Ammon's horn (tissue), 1 donor: ENCODE results near the gene RTF2.
A peak's percentile ranks its signal among the peaks of the same experiment; 100 is the strongest.

Experiments used
- DNase-seq: peaks from one replicate; pipeline ENCODE4 v3.0.0-alpha.2; 2016; ENCODE audit warnings: low spot score

Gene RTF2, protein sequence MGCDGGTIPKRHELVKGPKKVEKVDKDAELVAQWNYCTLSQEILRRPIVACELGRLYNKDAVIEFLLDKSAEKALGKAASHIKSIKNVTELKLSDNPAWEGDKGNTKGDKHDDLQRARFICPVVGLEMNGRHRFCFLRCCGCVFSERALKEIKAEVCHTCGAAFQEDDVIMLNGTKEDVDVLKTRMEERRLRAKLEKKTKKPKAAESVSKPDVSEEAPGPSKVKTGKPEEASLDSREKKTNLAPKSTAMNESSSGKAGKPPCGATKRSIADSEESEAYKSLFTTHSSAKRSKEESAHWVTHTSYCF

DNA sequence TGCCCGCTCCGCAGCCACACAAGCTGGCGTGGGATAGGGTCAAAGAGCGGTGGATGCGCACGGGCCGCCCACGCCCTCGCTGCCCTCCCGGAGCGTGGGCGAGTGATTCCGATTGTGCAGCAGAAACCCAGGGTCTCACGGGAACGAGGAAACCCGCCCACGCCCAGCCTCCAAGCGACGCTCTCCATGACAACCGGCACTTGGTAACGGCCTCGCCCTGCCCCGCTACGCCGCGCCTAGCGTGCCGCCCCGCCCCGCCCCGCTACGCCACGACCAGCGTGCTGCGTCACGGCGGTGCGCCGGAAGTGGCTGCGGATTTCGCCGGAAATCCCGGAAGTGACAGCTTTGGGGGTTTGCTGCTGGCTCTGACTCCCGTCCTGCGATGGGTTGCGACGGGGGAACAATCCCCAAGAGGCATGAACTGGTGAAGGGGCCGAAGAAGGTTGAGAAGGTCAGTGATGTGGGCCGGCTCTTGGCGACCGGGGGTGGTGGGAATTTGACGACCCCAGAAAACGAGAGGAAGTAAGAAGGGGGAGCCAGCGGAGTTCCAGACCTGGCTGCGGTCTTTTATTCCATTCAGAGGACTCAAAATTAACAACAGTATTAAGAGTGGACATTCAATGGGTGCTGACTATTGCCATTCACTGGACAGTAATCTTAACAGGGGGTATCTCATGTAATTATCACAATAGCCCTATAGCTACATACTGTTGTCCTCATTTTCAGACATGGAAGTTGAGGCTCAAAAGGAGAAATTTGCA, at the start of gene RTF2:
RTF2 (plus strand) TSS at position 312 of the 761 bp plus-strand sequence; CDS start at position 383, 71 bp downstream.
- DNase-seq: peak; percentile 98

DNA sequence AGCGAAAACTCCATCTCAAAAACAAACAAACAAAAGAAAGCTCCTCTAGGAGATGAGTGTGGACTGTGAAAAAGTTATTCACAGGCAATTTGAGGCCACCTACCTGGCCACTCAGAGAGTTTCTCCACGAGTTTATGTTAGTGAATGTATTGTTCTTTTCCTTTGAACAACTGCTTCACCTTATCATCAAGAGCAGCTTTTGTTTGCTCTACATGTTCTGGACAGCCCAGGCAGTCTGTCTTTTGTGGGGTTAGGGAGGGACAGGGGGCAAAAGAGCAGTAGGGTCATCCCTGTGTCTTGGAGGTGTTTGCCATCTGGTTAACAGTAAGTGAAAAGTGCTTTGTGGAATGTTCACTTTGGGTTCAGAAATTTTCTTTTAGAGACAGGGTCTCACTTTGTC, 48.4 kb upstream of the RTF2 start:
- no peak for DNase-seq

GRCh38 chr20:56420940-56421688, 47.3 kb upstream of the RTF2 start:
- no peak for DNase-seq

- no peak for DNase-seq
Measured at GRCh38 chr20:56422076-56422823, 46.2 kb upstream of the RTF2 start.

- DNase-seq: no peak
Measured at GRCh38 chr20:56422824-56423189, 45.6 kb upstream of the RTF2 start.

GRCh38 chr20:56423211-56423610, 45.2 kb upstream of the RTF2 start:
- DNase-seq: no peak

- DNase-seq: no peak
Measured at GRCh38 chr20:56423886-56424285, 44.5 kb upstream of the RTF2 start.

DNA sequence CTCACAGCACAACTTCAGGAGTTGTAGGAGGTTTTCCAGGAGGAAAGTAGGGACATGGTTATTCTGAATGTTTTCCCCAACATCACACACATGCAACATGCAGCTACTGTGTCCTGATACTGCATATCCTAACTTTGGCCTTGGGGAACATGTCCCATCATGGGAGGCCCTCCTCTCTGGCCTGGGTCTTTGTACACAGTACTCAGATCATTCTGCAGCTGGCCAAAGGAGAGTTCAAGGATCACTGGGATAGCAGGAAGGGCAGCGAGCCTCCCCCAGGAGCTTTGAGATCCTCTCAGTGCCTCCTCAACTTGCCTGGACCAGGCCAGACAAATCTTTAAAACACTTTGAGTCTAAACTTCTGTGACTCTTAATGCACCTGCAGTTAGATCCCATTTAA, 43.5 kb upstream of the RTF2 start:
- DNase-seq: no peak

- no peak for DNase-seq
Measured at GRCh38 chr20:56426026-56426425, 42.4 kb upstream of the RTF2 start.

- no peak for DNase-seq
Measured at GRCh38 chr20:56426926-56427325, 41.5 kb upstream of the RTF2 start.

DNA sequence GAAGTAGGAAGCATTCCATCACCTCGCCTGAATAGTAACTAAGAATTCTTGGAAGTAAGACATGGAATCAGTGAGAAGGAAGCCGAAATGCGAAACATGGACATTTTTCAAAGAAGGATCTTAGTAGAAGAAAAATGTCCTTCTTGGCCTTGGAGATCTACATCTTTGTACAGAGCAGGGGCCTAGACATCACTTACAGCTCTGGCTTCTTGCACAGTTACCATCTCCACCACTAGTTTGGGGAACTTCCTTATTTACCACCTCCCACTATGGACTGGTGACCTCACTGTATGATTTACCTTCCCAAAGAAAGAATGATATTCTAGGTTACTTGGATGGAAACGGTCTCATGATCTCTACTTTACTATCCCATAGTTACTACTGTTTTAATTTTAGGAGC, 40.6 kb upstream of the RTF2 start:
- DNase-seq: no peak

- no peak for DNase-seq
Measured at GRCh38 chr20:56428410-56428809, 40.0 kb upstream of the RTF2 start.

DNA sequence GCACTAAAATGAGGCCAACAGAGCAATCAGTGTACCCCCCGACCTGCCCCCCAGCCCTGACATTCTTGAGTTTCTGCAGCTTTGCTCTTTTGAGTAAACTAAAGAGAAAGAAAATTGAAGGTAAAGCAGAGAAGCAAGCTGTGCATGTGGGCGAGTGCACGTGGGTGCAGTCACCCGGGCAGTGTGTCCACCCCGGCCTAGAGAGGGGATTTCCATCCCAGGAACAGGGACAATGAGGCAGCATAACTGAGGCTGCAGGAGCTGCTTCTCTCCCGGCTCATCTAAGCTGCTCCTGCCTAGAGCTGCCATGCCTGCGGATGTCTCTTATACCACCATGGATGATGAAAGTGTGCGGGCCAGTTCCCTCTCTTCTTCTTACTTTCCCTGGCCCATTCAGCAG, 39.5 kb upstream of the RTF2 start:
- DNase-seq: no peak

- no peak for DNase-seq
Measured at GRCh38 chr20:56429502-56429901, 38.9 kb upstream of the RTF2 start.

GRCh38 chr20:56429941-56430340, 38.5 kb upstream of the RTF2 start:
- no peak for DNase-seq

DNA sequence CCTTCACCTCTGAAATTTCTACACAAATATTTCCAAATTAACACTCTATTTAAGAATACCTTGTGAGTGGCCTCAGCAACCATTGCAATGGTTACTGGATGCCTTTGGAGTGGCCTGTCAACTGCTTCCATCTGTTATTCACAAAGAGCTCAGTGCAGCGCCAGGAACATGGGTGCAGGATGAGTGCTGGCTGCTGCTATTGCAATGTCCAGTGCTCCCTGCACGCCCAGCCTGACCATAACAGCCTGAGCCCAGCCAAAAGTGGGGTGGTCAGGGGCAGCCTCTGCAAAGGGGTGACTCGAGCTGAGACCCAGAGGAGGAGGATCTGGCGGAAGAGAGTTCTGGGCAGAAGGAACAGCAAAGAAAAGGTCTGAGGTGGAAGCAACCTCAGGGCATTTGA, 38.0 kb upstream of the RTF2 start:
- no peak for DNase-seq

DNA sequence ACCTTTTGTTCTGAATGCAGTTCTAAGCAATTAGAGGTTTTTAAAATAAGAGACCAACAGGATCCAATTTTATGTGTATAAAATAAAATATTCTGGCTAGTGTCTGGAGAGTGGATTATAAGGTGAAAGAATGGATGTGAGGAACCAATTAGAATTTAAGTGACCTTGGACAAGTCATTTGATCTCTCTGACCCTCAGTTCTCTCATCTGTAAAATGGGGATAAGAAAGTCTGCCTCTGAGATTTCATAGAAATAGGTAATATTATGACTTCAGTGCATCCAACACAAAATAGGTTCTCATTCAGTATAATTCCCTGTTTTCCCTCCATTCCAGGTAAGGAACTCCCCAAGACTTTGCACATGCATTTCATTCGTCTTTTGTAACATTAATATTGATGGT, 37.5 kb upstream of the RTF2 start:
- no peak for DNase-seq

DNA sequence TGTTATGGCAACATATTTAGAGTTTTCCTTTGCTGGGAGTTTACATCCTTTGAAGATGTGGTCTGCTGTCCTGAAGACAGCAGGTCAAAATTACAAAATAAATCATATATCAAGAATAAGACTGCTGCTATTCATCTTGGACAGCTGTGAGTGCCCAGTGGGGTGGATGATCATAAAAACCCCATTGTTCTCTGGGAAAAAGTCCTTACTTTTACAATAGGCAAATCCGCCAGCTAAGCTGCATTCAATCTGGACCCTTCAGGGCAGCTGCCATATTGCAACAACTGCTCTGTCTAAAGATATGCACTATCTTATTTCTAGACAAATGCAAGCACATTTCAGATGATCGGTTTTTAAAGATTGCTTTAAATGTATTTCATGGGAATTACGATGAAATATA, 37.0 kb upstream of the RTF2 start:
- no peak for DNase-seq

GRCh38 chr20:56433221-56433879, 35.1 kb upstream of the RTF2 start:
- DNase-seq: no peak

GRCh38 chr20:56433880-56434255, 34.6 kb upstream of the RTF2 start:
- DNase-seq: no peak

DNA sequence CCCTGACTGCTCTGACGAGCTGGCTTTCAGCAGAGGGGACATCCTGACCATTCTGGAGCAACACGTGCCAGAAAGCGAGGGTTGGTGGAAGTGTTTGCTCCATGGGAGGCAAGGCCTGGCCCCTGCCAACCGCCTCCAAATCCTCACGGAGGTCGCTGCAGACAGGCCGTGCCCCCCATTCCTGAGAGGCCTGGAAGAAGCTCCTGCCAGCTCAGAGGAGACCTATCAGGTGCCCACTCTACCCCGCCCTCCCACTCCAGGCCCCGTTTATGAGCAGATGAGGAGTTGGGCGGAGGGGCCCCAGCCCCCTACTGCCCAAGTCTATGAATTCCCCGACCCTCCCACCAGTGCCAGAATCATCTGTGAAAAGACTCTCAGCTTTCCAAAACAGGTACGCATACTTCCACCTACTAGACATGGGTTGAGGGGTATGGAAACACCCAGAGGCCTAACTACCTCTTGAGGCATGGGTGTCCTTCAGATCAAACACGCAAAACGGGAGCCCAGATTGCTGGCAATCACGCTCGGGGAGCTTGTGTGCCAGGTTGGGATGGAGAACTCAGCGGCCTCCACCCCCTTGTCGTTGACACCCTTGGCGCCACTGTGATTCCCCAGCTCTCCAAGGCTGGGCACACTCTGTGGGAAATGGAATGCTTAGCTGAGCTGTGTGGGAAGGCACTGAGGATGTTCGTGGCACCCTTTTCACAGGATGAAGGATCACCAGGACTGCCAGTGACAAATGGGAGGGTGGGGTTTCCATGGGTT, 31.0 kb upstream of the RTF2 start:
- DNase-seq: no peak
